SK-N-SH (cell line): ENCODE measurements around the gene ARHGEF40. TPM values are rescaled to one million over a fixed set of nuclear protein-coding genes. Genes with fewer than 3 reads are reported as not detected.

Source experiments
- CTCF ChIA-PET: fragments of 300-600, 350-600 bp; formaldehyde crosslinking; extraction: SDS; loops from one replicate; lab custom pipeline; 2021; lab: Yijun Ruan, JAX
- POLR2A ChIA-PET: fragments of 350-600 bp; sonication (Branson Sonifier 250); formaldehyde crosslinking; extraction: SDS; loops from one replicate; lab custom pipeline; 2020; ENCODE audit warnings: antibody characterized with exemption, inconsistent platforms; lab: Yijun Ruan, JAX
- DNase-seq: peaks from one replicate; pipeline ENCODE4 v3.0.0; 2012
- H2AFZ ChIP-seq: fragments of 200-600 bp; sonication (generic); 2 replicates; pipeline ENCODE4 v1.8.1; 2016; ENCODE audit warnings: antibody characterized with exemption, mild to moderate bottlenecking, low read depth
- H3F3A ChIP-seq: fragments of 200-600 bp; sonication (generic); replicated peaks from 2 replicates; pipeline ENCODE3; 2016; ENCODE audit warnings: antibody characterized with exemption, mild to moderate bottlenecking; ENCODE audit not compliant: insufficient read depth
- H3K27ac ChIP-seq, 2 experiments: fragments of 200-500 bp in 1 of 2; fragments of 200-600 bp in 1 of 2; sonication (Bioruptor generic) in 1 of 2; sonication (generic), shearing (Covaris generic) in 1 of 2; 2 replicates each; pipeline versions ENCODE4 v1.5.1 to v1.6.1; 2014 to 2016; ENCODE audit warnings: low read depth in 2 of 2, inconsistent platforms in 1 of 2, low read length in 1 of 2, mild to moderate bottlenecking in 1 of 2, mixed read lengths in 1 of 2
- H3K27me3 ChIP-seq: fragments of 200-600 bp; sonication (generic), shearing (Covaris generic); 2 replicates; pipeline ENCODE4 v1.6.1; 2016; ENCODE audit warnings: mixed run types; ENCODE audit not compliant: insufficient read depth
- H3K36me3 ChIP-seq, 2 experiments: fragments of 200-500 bp in 1 of 2; fragments of 200-600 bp in 1 of 2; sonication (Bioruptor generic) in 1 of 2; sonication (generic) in 1 of 2; replicated peaks in 1 of 2; 2 replicates each; pipeline versions ENCODE3 to v1.5.1; 2014 to 2016; ENCODE audit warnings: low read length in 1 of 2, mild to moderate bottlenecking in 1 of 2; ENCODE audit not compliant: insufficient read depth in 2 of 2, control insufficient read depth in 1 of 2
- H3K4me1 ChIP-seq, 2 experiments: fragments of 200-500 bp in 1 of 2; fragments of 200-600 bp in 1 of 2; sonication (Bioruptor generic) in 1 of 2; sonication (generic), shearing (Covaris generic) in 1 of 2; 2 replicates each; pipeline versions ENCODE4 v1.5.1 to v1.6.1; 2014 to 2016; ENCODE audit warnings: low read depth in 1 of 2, low read length in 1 of 2, mixed run types in 1 of 2; ENCODE audit not compliant: insufficient read depth in 2 of 2, control insufficient read depth in 1 of 2
- H3K4me2 ChIP-seq: fragments of 200-600 bp; sonication (generic), shearing (Covaris generic); 2 replicates; pipeline ENCODE4 v1.6.1; 2017; ENCODE audit warnings: mixed run types
- H3K4me3 ChIP-seq, 2 experiments: fragments of 200-500 bp in 1 of 2; fragments of 200-600 bp in 1 of 2; sonication (Bioruptor generic) in 1 of 2; sonication (generic), shearing (Covaris generic) in 1 of 2; 2 replicates each; pipeline versions ENCODE4 v1.5.1 to v1.8.1; 2014 to 2016; ENCODE audit warnings: low read depth in 2 of 2, inconsistent platforms in 1 of 2, low read length in 1 of 2, mild to moderate bottlenecking in 1 of 2, mixed read lengths in 1 of 2, moderate library complexity in 1 of 2
- H3K79me2 ChIP-seq: fragments of 200-600 bp; sonication (generic); 2 replicates; pipeline ENCODE4 v1.8.1; 2017; ENCODE audit warnings: mild to moderate bottlenecking; ENCODE audit not compliant: insufficient read depth
- H3K9ac ChIP-seq: fragments of 200-600 bp; sonication (generic); 2 replicates; pipeline ENCODE4 v1.6.1; 2017; ENCODE audit warnings: mixed run types
- H3K9me2 ChIP-seq: fragments of 200-600 bp; sonication (generic); 2 replicates; pipeline ENCODE4 v1.6.1; 2017; ENCODE audit warnings: mixed run types
- H3K9me3 ChIP-seq: fragments of 200-600 bp; sonication (generic); 2 replicates; pipeline ENCODE4 v1.6.1; 2017; ENCODE audit warnings: mixed run types, mild to moderate bottlenecking, moderate library complexity
- H4K20me1 ChIP-seq: fragments of 200-600 bp; sonication (generic); 2 replicates; pipeline ENCODE4 v1.6.1; 2017; ENCODE audit warnings: mild to moderate bottlenecking, mixed run types; ENCODE audit not compliant: insufficient read depth
- ELF1 ChIP-seq: IDR thresholded peaks from 2 replicates; pipeline ENCODE4 v1.4.0; 2012
- FOSL2 ChIP-seq: IDR thresholded peaks from 2 replicates; pipeline ENCODE4 v1.4.0; 2012; ENCODE audit warnings: low read depth, mild to moderate bottlenecking, moderate library complexity, borderline replicate concordance
- GATA2 ChIP-seq: sonication (generic); formaldehyde crosslinking; IDR thresholded peaks from 2 replicates; pipeline ENCODE4 v1.5.0; 2020; ENCODE audit warnings: mild to moderate bottlenecking, missing genetic modification reagents
- MAX ChIP-seq: IDR thresholded peaks from 2 replicates; pipeline ENCODE4 v1.4.0; 2012; ENCODE audit warnings: low read depth
- MEF2A ChIP-seq: IDR thresholded peaks from 2 replicates; pipeline ENCODE4 v1.4.0; 2012; ENCODE audit warnings: low read depth, borderline replicate concordance
- RCOR1 ChIP-seq: fragments of 150-350 bp; IDR thresholded peaks from 2 replicates; pipeline ENCODE4 v1.6.1; 2017; ENCODE audit warnings: antibody characterized with exemption, low read length
- USF1 ChIP-seq: IDR thresholded peaks from 2 replicates; pipeline ENCODE4 v1.4.0; 2012; ENCODE audit warnings: low read depth, borderline replicate concordance
- USF2 ChIP-seq: fragments of 150-350 bp; IDR thresholded peaks from 2 replicates; pipeline ENCODE4 v1.6.1; 2017; ENCODE audit warnings: antibody characterized with exemption, low read length, low read depth, borderline replicate concordance
- WGBS: methylation state at CpG from one replicate; pipeline ENCODE4 v1.1.6; 2017; ENCODE audit warnings: low lambda C conversion rate; 5-methylcytosine and 5-hydroxymethylcytosine counted together
- polyA plus RNA-seq, 3 experiments: library from polyadenylated mRNA; depleted of rRNA; stranded (reverse); fragments of >200 nt; gene quantifications; 2 replicates each; pipeline ENCODE4 v1.2.3, GENCODE V29; 2012
- TF ChIP-seq, protein P1 (sequence below): IDR thresholded peaks from 2 replicates; pipeline ENCODE4 v1.6.1; 2012; ENCODE audit warnings: mild to moderate bottlenecking, low read depth, low read length, moderate library complexity

The ARHGEF40 gene
- polyA plus RNA-seq, 1 of the 3 experiments (the other 2 are of a cell fraction) = 58.8 TPM

- no peak for TF ChIP-seq ELF1
These were observed 32.9 kb upstream of the ARHGEF40 start (continued) for GRCh38 chr14:21037156-21037555.

GRCh38 chr14:21038441-21039422 is 31.4 kb upstream of the ARHGEF40 start:
- Histone ChIP-seq H3K4me3 (no peak overlapping the region), H3K27me3 (peaks cover under 1% of the 10 kb centered on the region; the same call in 1 of the 2 replicates), H3K4me2 (no peak overlapping the region), H3K4me1 (peaks cover 12 to 13% of the 10 kb centered on the region in 2 experiments; a peak in 3 of 4 replicates), H3K9me2 (no peaks in the 10 kb centered on the region), H3K9me3 (no peaks in the 10 kb centered on the region), H3F3A (no peaks in the 10 kb centered on the region), H3K36me3 (no peaks in the 10 kb centered on the region), H2AFZ (no peak overlapping the region), H3K9ac (no peak overlapping the region), H3K27ac (no peak overlapping the region), H3K79me2 (no peaks in the 10 kb centered on the region), H4K20me1 (no peaks in the 10 kb centered on the region)
- TF ChIP-seq FOSL2 (no peak), RCOR1 (no peak), GATA2 (CRISPR knock-in tag) (no peak), USF1 (no peak), MAX (no peak), USF2 (no peak), MEF2A (no peak)
- TF ChIP-seq, protein P1, sequence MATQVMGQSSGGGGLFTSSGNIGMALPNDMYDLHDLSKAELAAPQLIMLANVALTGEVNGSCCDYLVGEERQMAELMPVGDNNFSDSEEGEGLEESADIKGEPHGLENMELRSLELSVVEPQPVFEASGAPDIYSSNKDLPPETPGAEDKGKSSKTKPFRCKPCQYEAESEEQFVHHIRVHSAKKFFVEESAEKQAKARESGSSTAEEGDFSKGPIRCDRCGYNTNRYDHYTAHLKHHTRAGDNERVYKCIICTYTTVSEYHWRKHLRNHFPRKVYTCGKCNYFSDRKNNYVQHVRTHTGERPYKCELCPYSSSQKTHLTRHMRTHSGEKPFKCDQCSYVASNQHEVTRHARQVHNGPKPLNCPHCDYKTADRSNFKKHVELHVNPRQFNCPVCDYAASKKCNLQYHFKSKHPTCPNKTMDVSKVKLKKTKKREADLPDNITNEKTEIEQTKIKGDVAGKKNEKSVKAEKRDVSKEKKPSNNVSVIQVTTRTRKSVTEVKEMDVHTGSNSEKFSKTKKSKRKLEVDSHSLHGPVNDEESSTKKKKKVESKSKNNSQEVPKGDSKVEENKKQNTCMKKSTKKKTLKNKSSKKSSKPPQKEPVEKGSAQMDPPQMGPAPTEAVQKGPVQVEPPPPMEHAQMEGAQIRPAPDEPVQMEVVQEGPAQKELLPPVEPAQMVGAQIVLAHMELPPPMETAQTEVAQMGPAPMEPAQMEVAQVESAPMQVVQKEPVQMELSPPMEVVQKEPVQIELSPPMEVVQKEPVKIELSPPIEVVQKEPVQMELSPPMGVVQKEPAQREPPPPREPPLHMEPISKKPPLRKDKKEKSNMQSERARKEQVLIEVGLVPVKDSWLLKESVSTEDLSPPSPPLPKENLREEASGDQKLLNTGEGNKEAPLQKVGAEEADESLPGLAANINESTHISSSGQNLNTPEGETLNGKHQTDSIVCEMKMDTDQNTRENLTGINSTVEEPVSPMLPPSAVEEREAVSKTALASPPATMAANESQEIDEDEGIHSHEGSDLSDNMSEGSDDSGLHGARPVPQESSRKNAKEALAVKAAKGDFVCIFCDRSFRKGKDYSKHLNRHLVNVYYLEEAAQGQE = no peak
- ChIA-PET CTCF (interaction anchor here (0.9 to 7.0 kb wide), 12 partner anchors 8 to 181 kb away, joined by 3 to 248 read pairs (median 13); partner anchors contain the start of genes ARHGEF40, NDRG2, SLC39A2 and TPPP2), POLR2A (no interaction called here)
- DNase-seq = no peak
- WGBS = 75% methylated on average over 8 of the region's 10 CpGs
